NCI-H345 (cell line): ENCODE data around the gene WHRN.

Experiments
- DNase-seq: peaks from one replicate; lab custom pipeline; 2025; lab: John Stamatoyannopoulos, UW

Gene WHRN

GRCh38 chr9:114513959-114514267 lies 8.6 kb upstream of the WHRN start:
- DNase-seq = no peak

GRCh38 chr9:114513055-114513958 lies 8.0 kb upstream of the WHRN start:
- DNase-seq = no peak

GRCh38 chr9:114511978-114512874 lies 7.0 kb upstream of the WHRN start:
- no peak for DNase-seq

- DNase-seq = no peak
Measured at GRCh38 chr9:114507726-114508125, 2.5 kb upstream of the WHRN start.

- no peak for DNase-seq
Measured at GRCh38 chr9:114506082-114506390, 763 bp upstream of the WHRN start.

GRCh38 chr9:114504341-114505186 lies 709 bp downstream of the WHRN start:
- peak; percentile 46 for DNase-seq

GRCh38 chr9:114503522-114504340 lies 1.5 kb downstream of the WHRN start:
- DNase-seq = no peak

GRCh38 chr9:114503009-114503408 lies 2.3 kb downstream of the WHRN start:
- peak; percentile 44 for DNase-seq

- DNase-seq = peak; percentile 91
Measured at GRCh38 chr9:114501796-114502682, 3.2 kb downstream of the WHRN start.

GRCh38 chr9:114500697-114501292 lies 4.5 kb downstream of the WHRN start:
- DNase-seq = no peak

GRCh38 chr9:114499941-114500696 lies 5.2 kb downstream of the WHRN start:
- DNase-seq = no peak

- no peak for DNase-seq
Measured at GRCh38 chr9:114499528-114499927, 5.7 kb downstream of the WHRN start.

GRCh38 chr9:114497727-114498382 lies 7.4 kb downstream of the WHRN start:
- DNase-seq = no peak

GRCh38 chr9:114497236-114497635 lies 8.0 kb downstream of the WHRN start:
- no peak for DNase-seq

- no peak for DNase-seq
Measured at GRCh38 chr9:114496011-114496410, 9.3 kb downstream of the WHRN start.

- no peak for DNase-seq
Measured at GRCh38 chr9:114494776-114495569, 10.3 kb downstream of the WHRN start.

- DNase-seq = no peak
Measured at GRCh38 chr9:114493521-114494184, 11.6 kb downstream of the WHRN start.
